Adrenal gland (tissue), 12 donors: ENCODE results near the gene EVA1C. TPM values are rescaled to one million over a fixed set of nuclear protein-coding genes. Genes with fewer than 3 reads are reported as not detected.
"Not testable (repeated sequence)": the region's sequence is repeated elsewhere in the genome, so short reads cannot be mapped to it uniquely, and the experiment has no call there.

ENCODE experiments used
- DNase-seq, 7 donors: peaks; one replicate each; pipeline ENCODE4 v3.0.0-alpha.2; 2019 to 2020
- H3K27ac ChIP-seq, 5 donors: fragments of 200-600 bp; sonication (generic) in 4 of 5; 1 replicate in 3 of 5; 2 replicates in 2 of 5; pipeline versions ENCODE4 v1.5.1 to v1.8.0; 2016 to 2020; ENCODE audit warnings: mild to moderate bottlenecking in 1 of 5
- H3K27me3 ChIP-seq: fragments of 200-600 bp; 2 replicates; pipeline ENCODE4 v1.8.0; 2021
- H3K36me3 ChIP-seq, 2 donors: fragments of 200-600 bp; replicated peaks in 1 of 2; 1 replicate in 1 of 2; 2 replicates in 1 of 2; pipeline versions ENCODE4 v1.5.1 to v1.8.0; 2018 to 2022
- H3K4me1 ChIP-seq, 2 donors: fragments of 200-600 bp; replicated peaks in 1 of 2; 1 replicate in 1 of 2; 2 replicates in 1 of 2; pipeline versions ENCODE4 v1.5.1 to v1.8.0; 2018 to 2021
- H3K4me3 ChIP-seq, 4 donors: fragments of 200-600 bp; sonication (generic) in 3 of 4; one replicate each; pipeline ENCODE4 v1.5.1; 2016 to 2018
- H3K9me3 ChIP-seq, 3 donors: fragments of 200-600 bp; sonication (generic) in 1 of 3; replicated peaks in 1 of 3; 1 replicate in 2 of 3; 2 replicates in 1 of 3; pipeline versions ENCODE4 v1.5.1 to v1.8.0; 2016 to 2021
- CTCF ChIP-seq, 6 experiments: fragments of 450-650 bp in 4 of 6; fragments of 200-600 bp in 2 of 6; sonication (generic) in 1 of 6; IDR thresholded peaks; 1 replicate in 5 of 6; 2 replicates in 1 of 6; pipeline versions ENCODE4 v1.5.1 to v1.8.0; 2016 to 2021; ENCODE audit warnings: antibody characterized with exemption in 6 of 6, mild to moderate bottlenecking in 2 of 6, moderate library complexity in 1 of 6
- POLR2A ChIP-seq, 2 donors: fragments of 450-650 bp; IDR thresholded peaks; one replicate each; pipeline ENCODE4 v1.6.1; 2017; ENCODE audit warnings: antibody characterized with exemption in 2 of 2, mild to moderate bottlenecking in 2 of 2, moderate library complexity in 1 of 2
- WGBS, 4 donors: extraction: QIAGEN DNeasy Blood & Tissue Kit in 2 of 4; methylation state at CpG; one replicate each; pipeline versions ENCODE4 v1.1.5 to v1.1.7; 2013 to 2017; 5-methylcytosine and 5-hydroxymethylcytosine counted together
- intact Hi-C, 2 donors: fragments of 100-400 bp; cut with DNase I; formaldehyde crosslinking; loops; one replicate each; pipeline versions ENCODE4 v1.14.1 to v1.15.0; 2022 to 2023
- polyA plus RNA-seq, 3 donors: library from polyadenylated mRNA; stranded (reverse); fragments of 200-250 nt in 2 of 3; fragments of 350-450 nt in 1 of 3; fragmentation: Illumina TruSeq in 1 of 3; extraction: RNeasy Lipid Tissue Mini Kit (QIAGEN cat#74804) in 1 of 3; gene quantifications; one replicate each; pipeline ENCODE4 v1.2.3, GENCODE V29; 2013 to 2014
- total RNA-seq, 9 donors: library from RNA; depleted of rRNA in 4 of 9; stranded (reverse); fragments of >200 nt in 4 of 9; fragments of 120-200 nt in 1 of 9; fragmentation: NEBNext Ultra II Directional in 1 of 9; extraction: Animal tissue kit (Norgen Biotek cat#: 25700) in 1 of 9; gene quantifications; one replicate each; pipeline versions ENCODE4 v1.1.0 to v1.2.4, GENCODE V29; 2013 to 2023
- donor health status: healthy with polysubstance abuse.
- donor health status: Bipolar disorder and iron deficiency.
- donor health status: DM: yes; HTN: yes; CAD: no.
- donor health status: DM: no; HTN: no; CAD: no.
- donor health status: DM: no; HTN: no; CAD: no.
- donor health status: DM: yes; HTN: yes; CAD: no.

Gene EVA1C
- total and polyA plus RNA-seq, 12 donors, result 0.94 to 33.2 (median 12.1) TPM

GRCh38 chr21:32537569-32537881 is 125.0 kb downstream of the EVA1C start:
- H3K4me1 ChIP-seq, result no peaks in the 10 kb centered on the region
- H3K4me3 ChIP-seq, result no peak overlapping the region
- H3K27me3 ChIP-seq, result no peaks in the 10 kb centered on the region
- 46 to 77% (median 64%) methylated on average over 3 of the region's 3 CpGs for WGBS, 4 donors
- no peaks in the 10 kb centered on the region for H3K36me3 ChIP-seq
- DNase-seq, result peak in 2 of 7 donors; percentile 11 to 50
- H3K27ac ChIP-seq, result no peak overlapping the region
- intact Hi-C loops, result no loop called here
- TF ChIP-seq CTCF (IDR thresholded peaks at IDR 0.05), result no peak
- no peak for TF ChIP-seq POLR2A (IDR thresholded peaks at IDR 0.05)
- H3K9me3 ChIP-seq, result no peaks in the 10 kb centered on the region

- TF ChIP-seq CTCF (IDR thresholded peaks at IDR 0.05) (no peak), POLR2A (IDR thresholded peaks at IDR 0.05) (no peak)
- DNase-seq, result no peak
- no peak overlapping the region for H3K27ac ChIP-seq
- H3K27me3 ChIP-seq, result no peaks in the 10 kb centered on the region
- H3K4me1 ChIP-seq, result no peaks in the 10 kb centered on the region
- H3K9me3 ChIP-seq, result no peaks in the 10 kb centered on the region
- H3K36me3 ChIP-seq, result no peaks in the 10 kb centered on the region
- WGBS, 4 donors, result 76 to 82% (median 80%) methylated on average over 10 to 11 of the region's 11 CpGs
- intact Hi-C loops, result no loop called here
- no peak overlapping the region for H3K4me3 ChIP-seq
Observed at GRCh38 chr21:32538147-32538792, 125.8 kb downstream of the EVA1C start.

- no peak overlapping the region for H3K27ac ChIP-seq
- TF ChIP-seq POLR2A (IDR thresholded peaks at IDR 0.05) (no peak), CTCF (IDR thresholded peaks at IDR 0.05) (no peak)
- intact Hi-C loops, result no loop called here
- H3K27me3 ChIP-seq, result no peaks in the 10 kb centered on the region
- no peaks in the 10 kb centered on the region for H3K4me1 ChIP-seq
- H3K4me3 ChIP-seq, result no peak overlapping the region
- no peak for DNase-seq
- no peaks in the 10 kb centered on the region for H3K9me3 ChIP-seq
- WGBS, 4 donors, result 70 to 85% (median 79%) methylated on average over 5 to 6 of the region's 6 CpGs
- no peaks in the 10 kb centered on the region for H3K36me3 ChIP-seq
Observed at GRCh38 chr21:32539378-32539777, 126.9 kb downstream of the EVA1C start.

GRCh38 chr21:32543056-32543455 is 130.6 kb downstream of the EVA1C start:
- DNase-seq, intact Hi-C loops: not testable (repeated sequence)

GRCh38 chr21:32543975-32544374 is 131.5 kb downstream of the EVA1C start:
- H3K27me3 ChIP-seq, result no peaks in the 10 kb centered on the region
- no peak overlapping the region for H3K27ac ChIP-seq
- WGBS, 4 donors, result 77 to 88% (median 84%) methylated on average over 3 of the region's 3 CpGs
- no peak overlapping the region for H3K4me3 ChIP-seq
- intact Hi-C loops, result no loop called here
- H3K4me1 ChIP-seq, result no peaks in the 10 kb centered on the region
- no peaks in the 10 kb centered on the region for H3K9me3 ChIP-seq
- DNase-seq, result no peak
- no peaks in the 10 kb centered on the region for H3K36me3 ChIP-seq
- TF ChIP-seq POLR2A (IDR thresholded peaks at IDR 0.05) (no peak), CTCF (IDR thresholded peaks at IDR 0.05) (no peak)

More at GRCh38 chr21:32543056-32543455, 130.6 kb downstream of the EVA1C start:
- not testable (repeated sequence) for H3K4me1 ChIP-seq, H3K9me3 ChIP-seq, H3K27ac ChIP-seq, H3K4me3 ChIP-seq, H3K27me3 ChIP-seq, H3K36me3 ChIP-seq
- WGBS, 4 donors, result 86 to 100% (median 89%) methylated on average over 1 to 2 of the region's 2 CpGs
